HEK293T (cell line): ENCODE data around the gene PROX2.

Experiments used
- CTCF ChIA-PET: fragments of 350-600 bp; formaldehyde crosslinking; extraction: SDS; loops from one replicate; lab custom pipeline; 2021; ENCODE audit warnings: antibody characterized with exemption, inconsistent platforms; lab: Yijun Ruan, JAX
- POLR2A ChIA-PET: fragments of 350-600 bp; formaldehyde crosslinking; extraction: SDS; loops from one replicate; lab custom pipeline; 2020; ENCODE audit warnings: antibody characterized with exemption, inconsistent platforms; lab: Yijun Ruan, JAX
- DNase-seq: peaks from one replicate; pipeline ENCODE4 v3.0.0; 2012; ENCODE audit warnings: mixed read lengths; ENCODE audit errors: extremely low spot score
- ARNT ChIP-seq: fragments of 450-650 bp; IDR thresholded peaks from 2 replicates; pipeline ENCODE4 v1.6.1; 2017; ENCODE audit warnings: mild to moderate bottlenecking
- BHLHE40 ChIP-seq: fragments of 450-650 bp; IDR thresholded peaks from 2 replicates; pipeline ENCODE4 v1.6.1; 2016; ENCODE audit warnings: mild to moderate bottlenecking, moderate library complexity, borderline replicate concordance
- CTBP1 ChIP-seq: fragments of 450-650 bp; IDR thresholded peaks from 2 replicates; pipeline ENCODE4 v1.6.1; 2016; ENCODE audit warnings: borderline replicate concordance
- ELF4 ChIP-seq: fragments of 450-650 bp; IDR thresholded peaks from 2 replicates; pipeline ENCODE4 v1.6.1; 2017; ENCODE audit warnings: antibody characterized with exemption
- FOXA1 ChIP-seq: fragments of 450-650 bp; IDR thresholded peaks from 2 replicates; pipeline ENCODE4 v1.6.1; 2016; ENCODE audit warnings: mild to moderate bottlenecking
- FOXK2 ChIP-seq: fragments of 450-650 bp; IDR thresholded peaks from 2 replicates; pipeline ENCODE4 v1.6.1; 2016; ENCODE audit warnings: mild to moderate bottlenecking
- FOXM1 ChIP-seq: fragments of 450-650 bp; IDR thresholded peaks from 2 replicates; pipeline ENCODE4 v1.6.1; 2017; ENCODE audit warnings: mild to moderate bottlenecking, borderline replicate concordance
- HDGF ChIP-seq: fragments of 450-650 bp; IDR thresholded peaks from 2 replicates; pipeline ENCODE4 v1.6.1; 2017; ENCODE audit warnings: antibody characterized with exemption, borderline replicate concordance
- L3MBTL2 ChIP-seq: fragments of 450-650 bp; conservative IDR thresholded peaks from 2 replicates; pipeline ENCODE4 v1.6.1; 2016; ENCODE audit warnings: mild to moderate bottlenecking
- LEF1 ChIP-seq: fragments of 450-650 bp; IDR thresholded peaks from 2 replicates; pipeline ENCODE4 v1.6.1; 2017; ENCODE audit warnings: mild to moderate bottlenecking, borderline replicate concordance
- NFRKB ChIP-seq: fragments of 450-650 bp; IDR thresholded peaks from 2 replicates; pipeline ENCODE4 v1.6.1; 2016; ENCODE audit warnings: mild to moderate bottlenecking, moderate library complexity
- PKNOX1 ChIP-seq: fragments of 450-650 bp; IDR thresholded peaks from 2 replicates; pipeline ENCODE4 v1.6.1; 2016
- SP1 ChIP-seq: fragments of 450-650 bp; IDR thresholded peaks from 2 replicates; pipeline ENCODE4 v1.6.1; 2017
- SUZ12 ChIP-seq: fragments of 450-650 bp; IDR thresholded peaks from 2 replicates; pipeline ENCODE4 v1.6.1; 2016; ENCODE audit warnings: mild to moderate bottlenecking
- TARDBP ChIP-seq: fragments of 450-650 bp; IDR thresholded peaks from 2 replicates; pipeline ENCODE4 v1.6.1; 2016
- ZNF384 ChIP-seq: fragments of 450-650 bp; IDR thresholded peaks from 2 replicates; pipeline ENCODE4 v1.6.1; 2016

PROX2 gene

GRCh38 chr14:74908861-74909341 lies 33.0 kb upstream of the PROX2 start:
- CTCF ChIA-PET: interaction anchor here (1.6 kb wide), 1 partner anchor 48 kb away, joined by 10 read pairs; no protein-coding TSS in a partner anchor
- TF ChIP-seq NFRKB: no peak
- TF ChIP-seq FOXK2: no peak
- no peak for TF ChIP-seq FOXA1
- no peak for TF ChIP-seq LEF1
- TF ChIP-seq ZNF384: no peak
- TF ChIP-seq BHLHE40: no peak
- no peak for TF ChIP-seq PKNOX1
- TF ChIP-seq L3MBTL2: no peak
- no peak for TF ChIP-seq FOXM1
- TF ChIP-seq CTBP1: no peak
- no peak for TF ChIP-seq HDGF
- TF ChIP-seq SUZ12: no peak
- TF ChIP-seq ARNT: no peak
- no peak for TF ChIP-seq ELF4
- no peak for TF ChIP-seq TARDBP
- no peak for TF ChIP-seq SP1
- POLR2A ChIA-PET: interaction anchor here (1.2 kb wide), 1 partner anchor 14 kb away, joined by 4 read pairs; the partner anchor contains the start of gene RPS6KL1
- DNase-seq: no peak

- no peak for TF ChIP-seq BHLHE40
- no peak for TF ChIP-seq ZNF384
- TF ChIP-seq SP1: no peak
- no peak for TF ChIP-seq ELF4
- TF ChIP-seq LEF1: no peak
- TF ChIP-seq SUZ12: no peak
- no peak for TF ChIP-seq ARNT
- no peak for TF ChIP-seq PKNOX1
- TF ChIP-seq FOXA1: no peak
- POLR2A ChIA-PET: no interaction called here
- CTCF ChIA-PET: interaction anchor here (0.6 to 1.6 kb wide), 3 partner anchors 38 to 184 kb away, joined by 3 to 10 read pairs (median 4); no protein-coding TSS in a partner anchor
- DNase-seq: no peak
Observed at GRCh38 chr14:74907744-74908143, 31.8 kb upstream of the PROX2 start.

- TF ChIP-seq SUZ12 (no peak), NFRKB (no peak), ELF4 (no peak), PKNOX1 (no peak), FOXM1 (no peak), ZNF384 (no peak), TARDBP (no peak), FOXK2 (no peak), ARNT (no peak), FOXA1 (no peak), SP1 (no peak), LEF1 (no peak), L3MBTL2 (no peak), CTBP1 (no peak), BHLHE40 (no peak)
- CTCF ChIA-PET: interaction anchor here (0.5 to 2.9 kb wide), 7 partner anchors 11 to 45 kb away, joined by 3 to 61 read pairs (median 6); partner anchors contain the start of gene PROX2
- no peak for DNase-seq
- POLR2A ChIA-PET: interaction anchor here (0.5 to 2.9 kb wide), 5 partner anchors 16 to 44 kb away, joined by 3 to 12 read pairs (median 4); partner anchors contain the start of genes DLST and RPS6KL1
Observed at GRCh38 chr14:74906925-74907521, 31.1 kb upstream of the PROX2 start.

- TF ChIP-seq NFRKB (no peak), L3MBTL2 (peak; percentile 24; the same call in 1 of the 2 replicates)
- ChIA-PET CTCF (interaction anchor here (0.5 to 2.9 kb wide), 24 partner anchors 9 to 297 kb away, joined by 3 to 61 read pairs (median 5); partner anchors contain the start of genes PROX2 and RPS6KL1), POLR2A (interaction anchor here (0.8 to 2.9 kb wide), 6 partner anchors 12 to 44 kb away, joined by 4 to 12 read pairs (median 4); partner anchors contain the start of genes DLST and RPS6KL1)
- peak; percentile 75 for DNase-seq
Observed at GRCh38 chr14:74905595-74906142, 29.7 kb upstream of the PROX2 start.

- TF ChIP-seq TARDBP: no peak
- no peak for TF ChIP-seq FOXK2
- TF ChIP-seq PKNOX1: no peak
- no peak for TF ChIP-seq BHLHE40
- TF ChIP-seq ARNT: no peak
- no peak for TF ChIP-seq NFRKB
- TF ChIP-seq SUZ12: no peak
- TF ChIP-seq FOXA1: no peak
- TF ChIP-seq L3MBTL2: no peak
- no peak for TF ChIP-seq CTBP1
- no peak for TF ChIP-seq ZNF384
- DNase-seq: no peak
- CTCF ChIA-PET: interaction anchor here (0.5 to 2.9 kb wide), 15 partner anchors 11 to 296 kb away, joined by 3 to 61 read pairs (median 4); partner anchors contain the start of gene RPS6KL1
- POLR2A ChIA-PET: interaction anchor here (0.8 to 2.9 kb wide), 6 partner anchors 11 to 222 kb away, joined by 3 to 12 read pairs (median 4); partner anchors contain the start of genes DLST and NEK9
Observed at GRCh38 chr14:74904635-74905503, 28.9 kb upstream of the PROX2 start.
